Neutrophil (primary cell): ENCODE data around the gene OR1I1.

Experiments used
- H3K27ac ChIP-seq: fragments of 200-600 bp; sonication (generic); 2 replicates; pipeline ENCODE4 v1.5.1; 2016; ENCODE audit warnings: mild to moderate bottlenecking, moderate library complexity
- H3K27me3 ChIP-seq: fragments of 200-600 bp; sonication (generic); 2 replicates; pipeline ENCODE4 v1.6.0; 2016; ENCODE audit warnings: mild to moderate bottlenecking
- H3K36me3 ChIP-seq: fragments of 200-600 bp; sonication (generic); 2 replicates; pipeline ENCODE4 v1.5.1; 2017
- H3K4me1 ChIP-seq, 2 experiments: fragments of 200-600 bp in 1 of 2; sonication (generic) in 1 of 2; 1 replicate in 1 of 2; 2 replicates in 1 of 2; pipeline versions ENCODE4 v1.5.1 to v1.6.1; 2013 to 2016; ENCODE audit warnings: low read depth in 1 of 2, low read length in 1 of 2, mild to moderate bottlenecking in 1 of 2, moderate library complexity in 1 of 2; ENCODE audit not compliant: control insufficient read depth in 1 of 2, insufficient read depth in 1 of 2
- H3K4me3 ChIP-seq, 2 experiments: fragments of 200-600 bp in 1 of 2; sonication (generic) in 1 of 2; 1 replicate in 1 of 2; 2 replicates in 1 of 2; pipeline ENCODE4 v1.5.1; 2013 to 2016; ENCODE audit warnings: low read depth in 1 of 2, low read length in 1 of 2, mild to moderate bottlenecking in 1 of 2, moderate library complexity in 1 of 2
- H3K9me3 ChIP-seq: fragments of 200-600 bp; sonication (generic); 2 replicates; pipeline ENCODE4 v1.5.1; 2016
- TF ChIP-seq, protein P1 (sequence below): fragments of 200-600 bp; sonication (generic); IDR thresholded peaks from 2 replicates; pipeline ENCODE4 v1.5.1; 2016; ENCODE audit warnings: antibody characterized with exemption

The OR1I1 gene

GRCh38 chr19:15045506-15045905 is 36.5 kb upstream of the OR1I1 start:
- Histone ChIP-seq H3K27me3 (peaks cover 6% of the 10 kb centered on the region), H3K9me3 (no peaks in the 10 kb centered on the region), H3K4me1 (peaks cover 0 to 15% of the 10 kb centered on the region in 2 experiments), H3K36me3 (no peaks in the 10 kb centered on the region), H3K4me3 (no peak overlapping the region), H3K27ac (no peak overlapping the region)
- TF ChIP-seq, protein P1, sequence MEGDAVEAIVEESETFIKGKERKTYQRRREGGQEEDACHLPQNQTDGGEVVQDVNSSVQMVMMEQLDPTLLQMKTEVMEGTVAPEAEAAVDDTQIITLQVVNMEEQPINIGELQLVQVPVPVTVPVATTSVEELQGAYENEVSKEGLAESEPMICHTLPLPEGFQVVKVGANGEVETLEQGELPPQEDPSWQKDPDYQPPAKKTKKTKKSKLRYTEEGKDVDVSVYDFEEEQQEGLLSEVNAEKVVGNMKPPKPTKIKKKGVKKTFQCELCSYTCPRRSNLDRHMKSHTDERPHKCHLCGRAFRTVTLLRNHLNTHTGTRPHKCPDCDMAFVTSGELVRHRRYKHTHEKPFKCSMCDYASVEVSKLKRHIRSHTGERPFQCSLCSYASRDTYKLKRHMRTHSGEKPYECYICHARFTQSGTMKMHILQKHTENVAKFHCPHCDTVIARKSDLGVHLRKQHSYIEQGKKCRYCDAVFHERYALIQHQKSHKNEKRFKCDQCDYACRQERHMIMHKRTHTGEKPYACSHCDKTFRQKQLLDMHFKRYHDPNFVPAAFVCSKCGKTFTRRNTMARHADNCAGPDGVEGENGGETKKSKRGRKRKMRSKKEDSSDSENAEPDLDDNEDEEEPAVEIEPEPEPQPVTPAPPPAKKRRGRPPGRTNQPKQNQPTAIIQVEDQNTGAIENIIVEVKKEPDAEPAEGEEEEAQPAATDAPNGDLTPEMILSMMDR, result no peak

- Histone ChIP-seq H3K4me1 (peaks cover 0 to 10% of the 10 kb centered on the region in 2 experiments), H3K27ac (no peak overlapping the region), H3K36me3 (no peaks in the 10 kb centered on the region), H3K9me3 (no peaks in the 10 kb centered on the region), H3K4me3 (no peak overlapping the region), H3K27me3 (peaks cover 16% of the 10 kb centered on the region)
- TF ChIP-seq, protein P1, result no peak
These were observed 34.3 kb upstream of the OR1I1 start for GRCh38 chr19:15047680-15048079.

DNA sequence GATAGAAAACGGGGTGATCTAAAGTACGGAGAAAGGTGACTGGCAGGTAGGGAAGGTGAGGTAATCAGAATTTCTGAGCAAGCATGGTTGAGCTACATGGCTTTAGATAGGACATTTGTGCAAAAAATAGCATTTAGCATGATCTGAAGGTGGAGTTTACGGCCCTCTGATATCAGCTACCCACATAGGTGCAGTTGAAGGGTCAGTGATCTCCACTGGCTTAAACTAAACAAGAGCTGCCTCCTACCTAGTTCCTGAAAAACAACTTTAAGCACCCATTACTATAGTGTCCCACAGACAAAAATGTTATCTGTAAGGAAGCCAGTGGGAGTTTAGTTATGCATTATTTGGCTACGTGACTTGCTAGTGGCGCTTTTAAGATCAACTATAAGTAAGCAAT is 33.9 kb upstream of the OR1I1 start:
- H3K9me3 ChIP-seq, result no peaks in the 10 kb centered on the region
- H3K36me3 ChIP-seq, result no peaks in the 10 kb centered on the region
- no peak overlapping the region for H3K4me3 ChIP-seq
- H3K4me1 ChIP-seq, result peaks cover 0 to 5% of the 10 kb centered on the region in 2 experiments
- peaks cover 16% of the 10 kb centered on the region for H3K27me3 ChIP-seq
- TF ChIP-seq, protein P1, result no peak
- no peak overlapping the region for H3K27ac ChIP-seq

DNA sequence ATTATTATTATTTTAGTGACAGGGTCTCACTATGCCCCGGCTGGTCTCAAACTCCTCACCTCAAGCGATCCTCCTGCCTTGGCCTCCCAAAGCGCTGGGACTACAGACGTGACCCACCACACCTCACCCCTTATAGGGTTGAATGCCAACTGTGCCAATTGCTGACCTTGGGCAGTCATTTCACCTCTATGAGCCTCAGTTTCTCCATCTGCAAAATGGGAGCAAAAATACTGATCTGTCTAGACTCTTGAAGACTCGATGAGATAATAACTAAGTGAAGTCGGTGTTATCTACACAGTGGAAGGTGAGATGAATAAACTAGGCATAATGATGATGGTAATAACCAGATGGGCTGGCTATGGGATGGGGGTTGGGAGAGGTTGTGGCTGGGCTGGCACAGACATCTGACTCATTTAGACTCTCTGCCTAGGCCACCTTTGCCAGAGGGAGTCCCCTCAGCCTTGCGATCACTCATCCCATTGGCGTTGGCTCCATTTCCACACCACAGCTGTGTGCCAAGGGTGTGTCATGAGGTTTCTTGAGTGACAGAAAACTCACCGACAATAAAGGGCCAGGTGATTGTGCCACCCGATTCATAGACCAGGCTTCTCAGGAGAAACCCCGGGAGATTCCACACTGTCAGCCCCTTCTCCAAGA is 33.0 kb upstream of the OR1I1 start, which contains the start of gene CASP14:
CASP14 (plus strand) TSS at position 596 of the 657 bp plus-strand sequence. CDS start 2,772 bp downstream, outside the sequence.
- Histone ChIP-seq H3K4me3 (no peak within 1 kb of the TSS), H3K27ac (no peak within 1 kb of the TSS), H3K4me1 (peaks cover 0 to 5% of the 10 kb centered on the region in 2 experiments), H3K9me3 (no peaks in the 10 kb centered on the region), H3K36me3 (no peaks in the 10 kb centered on the region), H3K27me3 (peaks cover 16% of the 10 kb centered on the region)
- TF ChIP-seq, protein P1, result no peak

DNA sequence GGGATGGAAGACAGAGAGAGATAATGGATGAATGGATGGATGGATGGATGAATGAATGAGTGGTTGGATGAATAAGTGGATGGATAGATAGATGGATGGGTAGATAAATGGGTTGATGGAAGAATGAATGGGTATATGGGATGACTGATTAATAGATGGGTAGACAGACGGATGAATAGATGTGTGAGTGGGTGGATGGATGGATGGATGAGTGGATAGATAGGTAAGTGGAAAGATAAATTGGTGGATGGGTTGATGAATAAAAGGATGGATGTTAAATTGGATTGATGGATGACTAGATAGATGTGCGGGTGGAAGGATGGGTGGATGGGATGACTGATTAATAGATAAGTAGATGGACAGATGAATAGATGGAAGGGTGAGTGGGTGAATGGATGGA is 31.4 kb upstream of the OR1I1 start:
- H3K27ac ChIP-seq, result no peak overlapping the region
- H3K27me3 ChIP-seq, result peaks cover 25% of the 10 kb centered on the region
- peaks cover 0 to 5% of the 10 kb centered on the region in 2 experiments for H3K4me1 ChIP-seq
- H3K4me3 ChIP-seq, result no peak overlapping the region
- H3K9me3 ChIP-seq, result no peaks in the 10 kb centered on the region
- TF ChIP-seq, protein P1, result no peak
- H3K36me3 ChIP-seq, result no peaks in the 10 kb centered on the region
